GM18520 (cell line): ENCODE results near the gene FBXL7.

Experiments used
- ATAC-seq: cut with Tn5 transposase; IDR thresholded peaks from one replicate; pipeline ENCODE4 v1.9.1; 2021; ENCODE audit not compliant: unreplicated experiment

Gene FBXL7

DNA sequence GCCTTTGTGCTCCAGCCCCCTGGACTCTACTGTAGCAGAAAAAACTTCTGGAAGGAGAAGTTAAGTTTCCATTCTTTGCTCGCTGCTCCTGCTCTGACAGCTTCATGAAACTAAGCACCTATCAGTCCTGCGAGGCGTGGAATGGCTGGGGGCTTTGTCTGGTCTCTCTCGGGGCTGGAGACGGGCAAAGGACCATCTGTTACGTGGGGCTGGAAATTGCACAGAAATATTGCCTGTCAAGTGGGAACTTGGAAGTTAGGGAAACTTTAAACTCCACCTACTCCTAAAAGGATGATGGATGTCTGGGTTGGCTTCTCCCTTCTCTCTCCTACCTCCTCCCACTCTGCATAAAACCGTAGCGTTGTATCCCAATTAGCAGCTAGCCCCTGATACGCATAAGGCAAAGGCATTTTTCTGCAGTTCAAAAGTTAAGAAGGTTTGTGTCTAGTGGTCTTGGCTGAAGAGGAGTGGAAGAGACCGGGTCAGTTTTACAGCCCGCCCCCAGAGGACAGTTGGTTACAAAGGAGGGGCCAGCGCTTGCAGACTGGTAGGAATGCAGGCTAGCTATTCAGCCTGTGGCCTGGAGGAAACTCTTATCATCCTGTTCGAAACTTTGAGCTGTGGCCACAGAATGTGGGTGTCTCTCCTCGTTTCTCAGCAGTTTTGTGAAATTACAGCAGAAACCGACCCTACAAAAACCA lies 1.3 kb downstream of the FBXL7 start:
- no peak for ATAC-seq

GRCh38 chr5:15502208-15502607 lies 2.2 kb downstream of the FBXL7 start:
- no peak for ATAC-seq

GRCh38 chr5:15506146-15506545 lies 6.2 kb downstream of the FBXL7 start:
- ATAC-seq, result no peak

DNA sequence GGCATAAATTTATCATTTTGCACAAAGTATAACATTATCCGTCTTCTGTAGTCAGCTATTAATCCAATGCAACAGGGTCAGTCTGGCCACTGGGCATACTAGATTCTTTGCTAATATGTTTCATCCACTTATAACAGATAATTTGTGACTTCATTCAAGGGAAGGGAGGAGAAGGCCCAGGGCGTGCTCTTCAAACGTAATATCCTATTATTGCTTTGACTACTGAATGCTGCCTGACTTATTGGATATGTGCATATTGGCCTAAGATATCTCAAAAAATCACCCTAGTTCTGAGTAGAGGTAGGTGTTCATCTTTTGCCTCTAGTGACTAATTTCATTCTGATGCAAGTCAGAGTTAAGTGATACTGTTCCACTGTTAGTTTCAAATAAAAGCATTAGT lies 6.9 kb downstream of the FBXL7 start:
- ATAC-seq, result no peak

GRCh38 chr5:15510092-15510491 lies 10.1 kb downstream of the FBXL7 start:
- no peak for ATAC-seq

DNA sequence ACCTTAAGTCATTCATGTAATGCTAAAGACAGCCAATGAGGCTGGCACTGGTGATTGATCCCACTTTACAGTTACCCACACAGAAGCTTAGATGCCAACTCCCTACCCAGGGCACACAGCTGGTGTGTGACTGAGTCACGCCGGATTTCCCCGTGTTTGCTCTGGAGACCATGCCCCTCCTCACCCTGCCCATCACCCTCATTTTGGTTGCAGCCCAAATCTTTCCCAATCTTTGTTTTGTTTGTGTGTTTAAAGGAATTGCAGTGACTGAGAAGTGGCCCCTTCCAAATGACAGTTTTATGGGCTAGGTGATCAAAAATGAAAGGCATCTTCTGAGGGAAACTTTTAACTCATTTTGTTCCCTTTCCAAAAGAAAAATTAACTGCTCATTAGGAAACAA lies 10.9 kb downstream of the FBXL7 start:
- no peak for ATAC-seq

- ATAC-seq, result no peak
These were observed 13.5 kb downstream of the FBXL7 start for GRCh38 chr5:15513431-15513830.

DNA sequence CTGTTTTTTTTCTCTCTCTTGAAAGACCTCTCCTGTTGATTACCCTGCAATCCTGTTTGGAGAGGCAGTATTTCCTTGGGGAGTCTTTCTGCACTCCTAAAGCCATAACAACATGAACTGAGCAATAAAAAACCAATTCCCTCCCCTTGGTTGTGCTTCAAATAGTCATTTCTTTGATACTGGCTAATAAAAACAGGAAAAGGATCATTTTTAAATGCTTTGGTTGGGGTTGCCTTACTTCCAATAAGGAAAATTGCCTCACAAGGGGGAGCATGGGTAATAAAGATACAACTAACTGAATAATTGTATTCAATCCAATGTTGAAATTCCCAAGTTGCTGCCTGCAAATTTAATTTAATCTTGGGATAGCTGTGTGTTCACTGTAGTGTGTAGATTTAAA lies 13.9 kb downstream of the FBXL7 start:
- no peak for ATAC-seq

DNA sequence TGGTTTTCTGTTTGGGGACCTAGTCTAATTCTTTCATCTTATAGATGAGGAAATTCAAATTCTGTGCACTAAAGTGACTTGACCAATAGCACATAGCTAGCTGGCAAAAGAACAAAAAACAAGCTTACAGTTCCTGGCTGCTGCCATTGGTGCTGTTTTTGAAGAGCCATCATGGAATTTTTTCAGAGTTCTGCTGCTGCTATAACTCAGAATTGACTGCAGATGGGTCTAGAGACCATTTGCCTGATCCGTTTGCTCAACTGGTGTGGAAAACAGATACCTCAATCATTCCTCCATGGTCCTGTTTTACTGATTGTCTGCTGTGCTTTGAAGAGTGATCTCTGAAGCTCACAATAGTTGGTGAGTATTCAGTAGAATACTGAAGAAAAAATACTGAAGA lies 15.2 kb downstream of the FBXL7 start:
- ATAC-seq, result no peak

DNA sequence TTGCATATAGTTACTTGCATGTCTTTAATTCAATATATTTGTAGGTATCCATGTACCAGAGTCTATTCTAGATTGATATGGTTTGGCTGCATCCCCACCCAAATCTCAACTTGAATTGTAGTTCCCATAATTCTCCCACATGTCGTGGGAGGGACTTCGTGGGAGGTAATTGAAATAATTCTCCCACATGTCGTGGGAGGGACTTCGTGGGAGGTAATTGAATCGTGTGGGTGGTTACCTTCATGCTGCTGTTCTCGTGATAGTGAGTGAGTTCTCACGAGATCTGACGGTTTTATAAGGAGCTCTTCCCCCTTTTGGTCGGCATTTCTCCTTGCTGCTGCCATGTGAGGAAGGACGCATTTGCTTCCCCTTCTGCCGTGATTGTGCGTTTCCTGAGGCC lies 16.5 kb downstream of the FBXL7 start:
- no peak for ATAC-seq

- ATAC-seq, result no peak
These were observed 18.8 kb downstream of the FBXL7 start for GRCh38 chr5:15518786-15519185.

DNA sequence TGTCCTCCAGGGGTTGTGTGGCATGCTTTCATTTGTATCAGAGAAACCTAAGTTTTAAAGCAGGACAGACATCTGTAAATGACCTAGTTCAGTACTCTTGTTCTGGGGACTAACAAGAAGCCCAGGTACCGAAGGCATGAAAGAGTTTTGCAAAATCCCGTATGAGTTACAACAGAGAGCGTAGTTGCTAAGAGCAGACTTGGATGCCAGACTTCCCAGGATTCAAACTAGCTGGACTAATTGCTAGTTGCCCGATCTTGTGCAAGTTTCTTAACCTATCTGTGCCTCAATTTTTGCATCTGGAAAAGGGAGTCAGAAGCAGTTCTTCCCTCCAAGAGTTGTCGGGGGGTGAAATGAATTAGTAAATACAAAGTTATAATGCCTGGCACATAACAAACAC lies 20.9 kb downstream of the FBXL7 start:
- ATAC-seq, result no peak

DNA sequence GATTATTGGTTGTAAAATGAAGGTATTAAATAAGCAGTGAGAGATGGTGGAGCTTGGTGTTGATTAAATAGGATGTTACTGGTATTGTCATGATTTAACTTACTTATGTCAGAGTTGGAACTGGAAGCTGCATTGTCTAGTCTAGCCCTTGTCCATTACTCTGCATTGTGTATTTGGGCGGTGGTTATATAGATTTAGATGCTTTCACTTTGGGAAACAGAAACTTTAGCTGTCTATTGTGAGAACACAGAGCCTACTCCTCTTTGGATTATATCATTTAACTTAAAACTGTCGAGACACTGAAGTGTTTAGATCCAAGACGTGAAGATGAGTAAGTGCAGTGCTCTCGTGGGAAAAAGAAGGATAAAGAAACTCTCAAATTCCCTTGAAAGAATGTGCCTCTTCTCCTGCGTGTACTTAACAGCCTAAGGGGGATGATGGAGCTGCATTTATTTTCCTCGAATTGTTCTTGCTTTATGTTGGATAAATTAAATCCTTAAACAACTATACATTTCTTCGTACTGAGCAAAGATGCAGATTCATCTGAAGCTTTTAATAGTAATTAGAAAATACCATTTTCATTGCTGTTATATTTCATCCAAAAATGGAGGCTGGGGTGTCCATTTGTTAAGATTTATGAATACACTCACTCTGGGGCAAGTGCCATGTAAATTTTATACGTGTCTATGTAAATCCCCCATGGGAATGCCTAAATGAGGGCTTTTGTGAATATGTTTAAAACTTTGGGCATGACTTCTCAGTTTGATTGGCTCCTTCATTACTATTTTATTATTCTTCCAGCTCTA lies 21.6 kb downstream of the FBXL7 start:
- no peak for ATAC-seq

GRCh38 chr5:15522187-15522520 lies 22.2 kb downstream of the FBXL7 start:
- no peak for ATAC-seq

- no peak for ATAC-seq
These were observed 24.7 kb downstream of the FBXL7 start for GRCh38 chr5:15524712-15525111.

DNA sequence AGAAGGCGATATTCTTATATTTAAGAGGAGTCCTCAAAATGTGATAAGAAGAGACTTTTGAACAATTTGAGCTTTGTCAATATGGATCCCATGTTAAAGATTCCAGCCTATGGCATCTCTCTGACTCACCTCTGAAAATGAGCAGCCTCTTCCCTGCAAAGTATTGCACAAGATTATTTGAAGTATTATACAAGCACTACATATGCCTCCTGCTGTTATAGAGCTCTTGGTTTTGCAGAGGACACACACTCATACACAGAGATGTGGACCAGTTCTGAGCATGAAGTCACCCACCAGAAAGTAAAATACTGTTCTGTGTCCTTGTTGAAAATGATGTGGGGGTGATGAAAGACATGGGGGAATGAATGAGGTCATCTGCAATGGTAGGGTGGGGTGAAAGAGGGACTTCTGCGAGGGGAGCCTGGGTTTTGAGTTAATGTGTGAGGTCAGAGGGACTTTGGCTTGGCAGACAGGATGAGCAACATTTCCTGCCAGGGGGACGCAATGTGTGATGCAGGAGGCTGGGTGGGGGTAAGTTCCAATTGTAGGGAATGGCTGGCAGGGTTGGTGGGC lies 25.8 kb downstream of the FBXL7 start:
- ATAC-seq, result no peak

GRCh38 chr5:15526413-15526812 lies 26.4 kb downstream of the FBXL7 start:
- no peak for ATAC-seq

DNA sequence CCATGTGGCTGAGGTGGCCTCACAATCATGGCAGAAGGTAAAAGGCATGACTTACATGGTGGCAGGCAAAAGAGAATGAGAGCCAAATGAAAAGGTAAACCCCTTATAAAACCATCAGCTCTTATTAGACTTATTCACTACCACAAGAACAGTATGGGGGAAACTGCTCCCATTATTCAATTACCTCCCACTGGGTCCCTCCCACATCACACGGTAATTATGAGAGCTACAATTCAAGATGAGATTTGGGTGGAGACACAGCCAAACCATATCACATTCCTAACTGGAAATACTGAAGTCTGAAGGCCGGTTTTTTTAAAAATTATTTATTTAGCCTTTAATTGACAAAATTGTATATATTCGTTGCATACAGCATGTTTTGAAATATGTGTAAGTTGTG lies 28.5 kb downstream of the FBXL7 start:
- no peak for ATAC-seq

DNA sequence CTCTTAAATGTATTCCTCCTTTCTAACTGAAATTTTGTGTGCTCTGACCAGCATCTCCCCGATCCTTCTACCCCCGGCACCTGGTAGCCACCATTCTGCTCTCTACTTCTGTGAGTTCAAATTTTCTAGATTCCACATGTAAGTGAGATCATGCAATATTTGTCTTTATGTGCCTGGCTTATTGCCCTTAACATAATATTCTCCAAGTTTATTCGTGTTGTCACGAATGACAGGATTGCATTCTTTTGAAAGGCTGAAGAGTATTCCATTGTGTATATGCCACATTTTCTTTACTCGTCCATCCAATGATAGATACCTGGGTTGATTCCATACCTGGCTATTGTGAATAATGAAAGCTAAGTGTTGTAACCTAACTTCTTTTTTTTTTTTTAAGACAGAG lies 29.0 kb downstream of the FBXL7 start:
- no peak for ATAC-seq

DNA sequence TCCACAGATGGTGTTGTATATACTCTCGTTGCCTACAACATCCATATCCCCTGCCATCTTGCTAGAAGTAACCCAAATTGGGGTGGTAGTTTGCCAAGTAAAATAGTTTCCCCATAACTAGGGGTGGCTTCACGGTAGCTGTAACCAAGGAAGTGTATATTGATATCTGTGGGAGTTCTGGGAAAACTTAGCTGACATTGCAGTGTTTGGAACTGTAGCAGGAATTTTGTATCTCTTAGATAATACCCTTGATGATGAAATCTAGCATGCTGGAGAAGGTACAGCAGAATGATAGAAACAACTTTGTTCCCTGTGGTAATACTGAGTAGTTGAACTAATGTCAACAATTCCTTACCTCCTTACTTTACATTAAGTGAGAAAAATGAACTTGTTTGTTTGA lies 29.8 kb downstream of the FBXL7 start:
- no peak for ATAC-seq

- no peak for ATAC-seq
These were observed 33.3 kb downstream of the FBXL7 start for GRCh38 chr5:15533129-15533893.

DNA sequence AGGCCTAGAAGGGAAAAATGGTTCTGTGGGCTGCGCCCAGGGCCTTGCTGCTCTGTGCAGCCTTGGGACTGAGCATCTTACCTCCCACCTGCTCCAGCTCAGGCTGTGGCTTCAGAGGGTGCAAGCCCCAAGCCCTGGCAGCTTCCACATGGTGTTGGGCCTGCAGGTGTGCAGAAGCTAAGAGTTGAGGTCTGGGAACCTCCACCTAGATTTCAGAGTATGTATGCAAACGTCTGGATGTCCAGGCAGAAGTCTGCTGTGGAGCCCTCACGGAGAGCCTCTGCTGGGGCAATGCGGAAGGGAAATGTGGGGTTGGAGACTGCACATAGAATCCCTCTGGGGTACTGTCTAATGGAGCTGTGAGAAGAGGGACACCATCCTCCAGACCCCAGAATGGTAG lies 36.0 kb downstream of the FBXL7 start:
- ATAC-seq, result no peak
